Suprapubic skin (tissue), 4 donors: Measurements from ENCODE around the gene HOXB4.

Experiments
- CTCF ChIP-seq, 2 donors: fragments of 200-600 bp in 1 of 2; fragments of 450-650 bp in 1 of 2; sonication (generic) in 1 of 2; IDR thresholded peaks; one replicate each; pipeline ENCODE4 v1.5.1; 2016 to 2019; ENCODE audit warnings: antibody characterized with exemption in 2 of 2, mild to moderate bottlenecking in 1 of 2, moderate library complexity in 1 of 2
- EP300 ChIP-seq: sonication (generic); formaldehyde crosslinking; IDR thresholded peaks from one replicate; pipeline ENCODE4 v1.6.1; 2017; ENCODE audit warnings: antibody characterized with exemption
- POLR2A ChIP-seq, 2 donors: fragments of 450-650 bp; IDR thresholded peaks; one replicate each; pipeline ENCODE4 v1.6.1; 2017; ENCODE audit warnings: antibody characterized with exemption in 2 of 2, mild to moderate bottlenecking in 2 of 2, moderate library complexity in 2 of 2
- POLR2AphosphoS5 ChIP-seq, 3 donors: sonication (generic); formaldehyde crosslinking; IDR thresholded peaks; one replicate each; pipeline ENCODE4 v1.6.1; 2017; ENCODE audit warnings: antibody characterized with exemption in 3 of 3

GRCh38 chr17:48588528-48588927 lies 10.4 kb upstream of the HOXB4 start:
- no peak for TF ChIP-seq POLR2AphosphoS5 (IDR thresholded peaks at IDR 0.05)
- TF ChIP-seq CTCF (IDR thresholded peaks at IDR 0.05), result no peak
- no peak for TF ChIP-seq POLR2A (IDR thresholded peaks at IDR 0.05)
- no peak for TF ChIP-seq EP300
